T-helper 22 cell (primary cell): ENCODE data around the gene HEBP1.

ENCODE experiments used
- DNase-seq: peaks from one replicate; pipeline ENCODE4 v3.0.0-alpha.2; 2020; ENCODE audit warnings: low read depth

HEBP1 gene

DNA sequence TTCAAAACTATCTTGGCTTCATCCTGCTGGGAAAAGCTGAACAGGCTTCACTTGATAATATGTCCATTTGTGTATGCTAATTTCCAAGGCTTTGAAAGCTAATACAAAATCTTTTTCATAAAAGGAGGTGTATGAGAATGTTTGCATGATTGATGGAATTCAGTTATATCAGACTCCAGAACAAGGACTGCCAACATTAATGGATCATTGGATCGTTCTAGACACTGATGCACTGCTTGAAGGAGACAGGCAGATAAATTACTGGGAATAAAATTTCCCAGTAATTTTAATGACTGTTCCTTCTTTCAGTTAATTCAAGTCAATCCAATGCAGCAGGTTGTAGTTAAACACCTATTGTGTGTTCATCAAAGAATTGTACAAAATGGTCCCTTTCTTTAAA is 48.6 kb downstream of the HEBP1 start:
- no peak for DNase-seq

DNA sequence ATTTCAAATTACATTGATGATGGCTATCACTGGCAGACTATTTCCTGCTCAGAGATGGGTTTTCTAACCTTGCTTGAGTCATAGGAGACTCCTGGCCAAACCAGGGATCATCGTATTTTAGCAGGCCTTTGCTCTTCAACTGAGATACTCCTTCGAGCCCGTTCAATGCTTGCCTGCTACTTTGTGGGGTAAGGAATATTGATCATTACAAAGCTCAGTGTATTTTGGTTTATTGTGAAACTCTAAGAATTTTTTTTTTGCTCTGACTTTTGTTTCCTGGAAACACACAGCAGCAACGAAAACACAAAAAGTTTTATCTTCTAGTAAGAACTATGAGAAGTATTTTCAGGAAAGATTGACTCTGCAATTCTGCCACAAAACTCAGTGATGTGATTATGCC is 52.2 kb downstream of the HEBP1 start:
- DNase-seq: no peak

DNA sequence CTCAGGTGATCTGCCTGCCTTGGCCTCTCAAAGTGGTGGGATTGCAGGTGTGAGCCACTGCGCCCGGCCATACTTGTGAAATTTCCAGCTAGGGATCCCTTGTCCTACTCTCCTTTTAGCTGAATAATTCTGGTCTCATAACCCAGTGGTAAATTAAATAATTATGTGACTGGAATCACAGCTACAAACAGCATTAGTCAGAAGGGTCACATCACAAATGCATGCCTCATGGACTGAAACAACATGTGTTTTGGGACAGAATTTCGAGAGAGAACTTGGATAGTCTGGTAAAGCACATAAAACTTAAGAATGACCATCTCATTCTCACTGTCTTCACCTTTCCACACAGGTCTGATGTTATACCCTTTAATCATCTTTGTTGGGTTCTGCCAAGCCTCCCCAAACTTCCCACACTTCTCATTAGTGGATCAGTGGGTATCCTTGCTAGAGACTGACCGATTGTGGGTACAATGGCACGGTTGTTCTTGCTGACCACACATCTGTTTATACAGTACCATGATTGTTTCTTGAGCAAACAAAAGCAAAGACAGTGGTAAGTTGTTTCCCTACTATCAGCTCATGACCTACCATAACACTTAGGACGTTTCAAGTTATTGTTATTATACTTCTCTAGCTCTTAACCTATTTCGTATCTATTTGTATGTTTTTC is 53.2 kb downstream of the HEBP1 start:
- DNase-seq: no peak

DNA sequence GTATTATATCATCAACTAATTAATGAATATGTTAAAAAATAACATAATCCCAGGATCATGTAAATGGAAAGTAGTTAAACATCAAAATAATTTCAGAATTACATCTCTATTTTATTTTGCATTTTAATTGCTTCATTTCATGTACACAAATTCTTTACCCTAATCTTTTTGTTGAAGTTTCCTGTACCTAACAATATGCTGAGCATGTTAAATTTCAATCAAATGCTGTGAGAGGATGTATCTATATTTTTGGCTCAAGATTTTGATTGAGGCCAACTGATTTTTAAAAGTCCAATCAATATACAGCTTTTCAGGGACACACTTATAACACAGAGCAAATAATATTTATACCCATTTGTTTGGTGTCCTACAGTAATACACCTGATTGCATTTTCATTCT is 54.5 kb downstream of the HEBP1 start:
- DNase-seq: no peak

DNA sequence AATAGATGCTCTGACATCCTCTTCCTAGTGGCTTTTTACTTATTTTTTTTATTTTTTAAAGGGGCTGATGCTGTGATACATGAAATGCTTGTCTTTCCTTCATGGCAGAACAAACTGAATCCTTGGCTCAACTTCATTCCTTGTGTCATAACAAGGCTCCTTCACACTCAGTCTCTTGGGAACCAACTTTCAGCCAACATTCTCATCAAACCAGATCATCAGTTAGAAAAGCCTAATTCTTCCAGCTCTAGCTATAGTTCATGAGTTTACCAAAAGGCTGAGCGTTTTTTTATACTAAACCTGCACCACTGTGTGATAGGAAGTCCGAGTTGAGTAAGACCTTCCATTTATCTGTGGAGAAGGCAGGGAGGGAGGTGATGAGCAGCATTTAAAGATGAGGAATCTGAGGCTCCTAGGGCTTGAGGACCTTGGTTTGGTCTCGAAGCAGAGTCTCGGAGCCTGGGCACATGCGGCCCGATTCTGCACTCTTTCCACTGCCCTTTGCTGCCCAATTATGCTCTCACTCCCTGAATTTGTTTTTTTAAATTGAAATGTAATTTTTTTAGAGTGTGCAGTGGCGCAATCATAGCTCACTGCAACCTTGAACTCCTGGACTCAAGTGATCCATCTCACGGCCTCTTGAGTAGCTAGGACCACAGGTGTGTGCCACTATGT is 56.3 kb downstream of the HEBP1 start:
- DNase-seq: no peak

DNA sequence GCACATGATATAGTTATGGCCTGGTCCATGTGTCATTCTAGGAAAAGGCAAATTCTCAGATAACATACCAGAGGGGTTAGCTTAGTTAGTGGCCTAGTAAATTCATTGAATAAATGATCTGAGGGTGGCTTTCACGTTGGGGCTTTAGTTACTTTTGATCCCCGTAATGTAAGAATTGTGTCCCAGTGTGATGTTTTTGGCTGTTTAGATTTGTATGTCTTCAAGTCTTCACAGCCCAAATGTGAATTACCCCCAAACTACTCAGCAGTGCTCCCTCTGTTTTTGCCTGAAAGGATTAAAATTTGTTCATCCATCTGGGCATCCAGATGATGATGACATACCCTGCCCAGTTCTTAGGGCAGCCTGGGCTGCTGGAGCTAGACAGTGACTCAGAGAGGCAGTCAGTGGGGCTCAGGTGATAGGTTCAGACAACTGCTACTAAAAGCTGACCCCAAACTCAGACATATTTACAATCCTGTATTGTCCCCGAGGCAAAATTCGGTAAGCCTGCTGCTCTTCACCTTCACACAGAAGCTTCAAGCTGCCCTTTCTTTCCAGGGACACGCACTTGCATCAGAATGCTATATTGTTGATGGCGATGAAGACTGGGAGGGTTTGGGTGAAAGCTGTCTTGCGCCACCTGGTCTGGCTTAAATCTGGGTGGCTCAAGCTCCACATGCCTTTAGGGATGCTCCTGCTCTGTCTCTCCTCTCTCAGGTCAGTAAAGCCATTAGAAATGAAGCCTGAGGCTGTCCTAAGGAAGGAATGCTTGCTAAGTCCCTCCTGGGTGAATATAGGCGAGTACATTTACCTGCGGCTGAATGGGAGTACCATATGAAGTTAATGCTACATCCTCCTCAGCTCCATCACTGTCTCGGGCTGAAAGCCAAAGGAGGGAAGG is 58.4 kb downstream of the HEBP1 start:
- no peak for DNase-seq

DNA sequence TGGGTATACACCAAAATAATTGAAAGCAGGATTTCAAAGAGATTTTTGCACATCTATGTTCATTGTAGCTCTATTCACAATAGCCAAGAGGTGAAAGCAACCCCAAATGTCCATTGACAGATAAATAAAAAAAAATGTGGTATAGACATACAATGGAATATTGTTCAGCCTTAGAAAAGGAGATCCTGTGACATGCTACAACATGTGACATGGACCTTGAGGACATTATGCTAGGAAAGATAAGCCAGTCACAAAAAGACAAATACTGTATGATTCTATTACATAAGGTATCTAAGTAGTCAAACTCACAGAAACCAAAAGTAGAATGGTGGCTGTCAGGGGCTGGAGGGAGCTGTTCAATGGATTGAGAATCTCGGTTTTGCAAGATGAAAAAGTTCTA is 60.2 kb downstream of the HEBP1 start:
- DNase-seq: no peak

DNA sequence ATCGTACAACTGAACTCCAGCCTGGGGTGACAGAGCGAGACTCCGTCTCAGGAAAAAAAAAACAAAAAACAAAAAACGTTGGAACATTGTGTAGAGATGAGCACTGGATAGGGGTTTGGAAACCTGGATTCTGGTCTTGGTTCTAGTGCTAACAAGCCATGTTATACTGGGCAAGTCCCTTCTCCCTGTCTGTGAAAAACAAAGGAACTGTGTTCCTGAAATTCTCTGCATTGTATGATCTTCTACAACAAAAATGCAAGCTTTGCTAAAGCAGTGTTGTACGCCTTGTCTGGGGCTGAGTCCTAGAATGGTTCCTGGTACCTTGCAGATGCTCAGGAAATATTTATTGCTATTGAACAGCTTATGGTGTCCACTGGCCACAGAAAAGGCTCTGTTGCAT is 61.5 kb downstream of the HEBP1 start:
- no peak for DNase-seq

DNA sequence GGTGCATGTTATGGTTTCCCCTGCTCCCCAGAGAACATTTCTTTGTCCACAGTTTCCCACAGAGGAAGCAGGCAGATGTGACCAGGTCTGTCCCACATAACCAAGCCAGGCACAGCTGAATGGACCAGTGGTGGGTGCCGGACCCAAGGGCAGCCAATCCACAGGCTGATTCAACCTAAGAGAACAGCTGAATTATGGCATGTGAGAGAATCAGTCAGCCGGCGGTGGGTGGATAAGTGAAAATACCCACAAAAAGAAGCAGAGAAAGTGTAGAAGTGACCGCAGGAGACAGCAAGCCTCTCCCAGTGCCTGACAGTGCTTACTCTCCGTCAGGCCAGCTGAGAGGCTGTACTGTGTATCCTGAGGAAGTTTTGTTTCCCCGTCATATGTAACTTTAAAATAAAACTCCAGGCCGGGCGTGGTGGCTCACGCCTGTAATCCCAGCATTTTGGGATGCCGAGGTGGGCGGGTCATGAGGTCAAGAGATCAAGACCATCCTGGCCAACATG is 63.0 kb downstream of the HEBP1 start:
- no peak for DNase-seq

DNA sequence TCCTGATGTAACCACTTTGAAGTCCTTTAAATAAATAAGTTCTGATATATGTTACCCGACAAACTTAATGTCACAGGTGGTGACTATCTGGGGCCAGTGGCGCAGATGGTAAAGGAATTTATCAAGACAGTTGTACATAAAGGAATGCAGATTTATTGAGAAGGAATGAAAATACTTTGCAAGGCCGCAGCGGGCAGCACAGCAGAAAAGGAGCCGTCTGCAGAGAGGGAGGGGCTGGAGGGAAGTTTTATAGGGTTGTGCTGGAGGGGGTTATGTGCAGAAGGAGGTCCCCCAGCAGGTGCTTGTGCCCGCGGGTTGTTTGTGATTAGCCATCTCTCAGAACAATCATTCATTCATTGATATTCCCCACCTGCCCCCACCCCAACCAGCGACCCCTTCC is 65.5 kb downstream of the HEBP1 start:
- DNase-seq: no peak

DNA sequence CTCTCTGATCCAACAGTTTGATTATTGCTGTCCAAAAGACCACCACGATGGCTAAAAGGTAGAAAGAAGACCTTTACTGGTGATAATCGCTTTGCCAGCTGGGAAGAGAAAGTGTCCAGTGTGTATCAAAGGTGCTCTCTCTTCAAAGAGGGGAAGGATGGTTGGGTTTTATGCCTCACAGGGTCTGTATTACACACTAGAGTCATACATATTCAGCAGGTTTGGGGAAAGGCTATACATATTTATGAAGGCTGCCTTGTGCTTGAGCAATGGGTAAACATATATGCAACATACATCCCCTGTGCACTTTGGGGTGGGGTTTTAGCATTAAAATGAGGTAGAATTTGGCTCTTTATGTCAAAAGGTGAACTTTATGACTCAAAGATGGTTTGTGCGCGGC is 66.3 kb downstream of the HEBP1 start:
- DNase-seq: no peak

DNA sequence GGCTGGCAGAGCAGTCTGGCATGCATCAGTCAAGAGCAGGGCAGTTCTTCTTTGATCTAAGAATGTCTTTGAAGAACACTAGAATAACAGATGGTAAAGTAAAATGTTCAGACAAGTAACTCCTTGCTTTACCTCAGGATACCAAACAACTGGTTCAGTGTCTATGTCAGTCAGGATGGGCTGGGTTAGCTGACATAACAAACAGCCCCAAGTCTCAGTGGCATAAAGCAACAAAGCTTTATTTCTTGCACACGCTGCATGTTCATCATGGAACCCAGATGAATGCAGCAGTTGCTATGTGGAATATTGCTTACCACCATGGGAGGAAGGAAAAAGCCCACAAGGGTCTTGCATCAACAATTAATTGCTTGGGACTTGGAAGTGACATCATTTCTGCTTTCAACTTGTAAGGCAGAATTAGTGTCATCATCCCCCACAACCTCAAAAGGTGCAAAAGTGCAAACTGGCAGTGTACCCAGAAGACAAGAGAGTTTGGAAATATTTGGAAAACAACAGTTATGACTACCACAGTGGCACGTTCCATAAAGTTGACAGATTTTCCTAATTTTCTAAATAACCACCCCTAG is 69.3 kb downstream of the HEBP1 start:
- no peak for DNase-seq

DNA sequence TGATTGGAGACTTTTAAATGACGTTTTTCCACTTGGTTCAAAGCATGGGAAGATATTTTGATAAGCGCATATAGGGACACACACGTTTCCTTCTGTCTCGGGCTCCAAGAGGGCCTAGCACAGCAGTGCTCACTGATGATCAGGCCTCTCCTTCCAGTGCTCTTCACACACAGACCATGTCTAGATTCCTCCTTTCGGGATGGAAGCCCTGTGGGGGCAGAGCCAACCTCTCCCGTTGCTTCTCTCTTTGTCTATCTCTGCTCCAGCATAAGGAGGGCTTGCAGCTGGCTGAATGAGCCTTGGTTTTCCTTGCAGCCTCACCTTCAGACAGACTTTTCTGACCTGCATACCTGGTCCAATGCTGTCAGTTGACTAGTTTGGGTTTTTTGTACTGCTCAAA is 70.4 kb downstream of the HEBP1 start:
- DNase-seq: no peak

DNA sequence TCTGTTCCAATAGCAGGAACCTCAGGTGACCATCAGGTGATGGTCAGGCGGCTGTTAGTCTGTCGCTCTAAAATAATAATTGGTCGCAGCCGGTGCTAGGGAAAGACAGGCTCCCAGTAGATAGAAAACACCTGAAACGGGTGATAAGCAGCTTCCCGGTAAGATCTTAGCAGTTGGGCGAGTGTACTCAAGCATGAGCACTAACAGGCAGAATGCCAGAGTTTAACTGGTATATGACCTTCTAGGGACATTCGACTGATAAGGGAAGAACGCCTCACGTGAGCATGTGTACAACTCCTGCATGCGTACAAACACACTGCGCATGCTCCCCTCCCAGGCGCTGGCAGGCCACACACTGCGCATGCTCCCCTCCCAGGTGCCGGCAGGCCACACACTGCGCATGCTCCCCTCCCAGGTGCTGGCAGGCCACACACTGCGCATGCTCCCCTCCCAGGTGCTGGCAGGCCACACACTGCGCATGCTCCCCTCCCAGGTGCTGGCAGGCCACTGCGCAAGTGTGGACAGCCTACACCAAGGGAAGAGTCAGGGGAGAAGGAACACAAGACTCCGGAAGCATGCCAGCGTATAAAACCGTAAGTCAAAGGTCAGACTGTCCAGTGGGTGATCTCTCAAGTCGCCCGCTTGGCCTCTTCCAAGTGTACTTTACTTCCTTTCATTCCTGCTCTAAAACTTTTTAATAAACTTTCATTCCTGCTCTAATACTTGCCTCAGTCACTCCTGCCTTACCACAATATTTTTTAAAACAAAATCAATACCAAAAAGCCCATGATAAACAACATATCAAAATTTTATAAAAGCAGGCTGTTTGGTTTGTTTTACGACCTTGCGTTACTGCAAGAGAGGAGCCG is 72.6 kb downstream of the HEBP1 start:
- no peak for DNase-seq

DNA sequence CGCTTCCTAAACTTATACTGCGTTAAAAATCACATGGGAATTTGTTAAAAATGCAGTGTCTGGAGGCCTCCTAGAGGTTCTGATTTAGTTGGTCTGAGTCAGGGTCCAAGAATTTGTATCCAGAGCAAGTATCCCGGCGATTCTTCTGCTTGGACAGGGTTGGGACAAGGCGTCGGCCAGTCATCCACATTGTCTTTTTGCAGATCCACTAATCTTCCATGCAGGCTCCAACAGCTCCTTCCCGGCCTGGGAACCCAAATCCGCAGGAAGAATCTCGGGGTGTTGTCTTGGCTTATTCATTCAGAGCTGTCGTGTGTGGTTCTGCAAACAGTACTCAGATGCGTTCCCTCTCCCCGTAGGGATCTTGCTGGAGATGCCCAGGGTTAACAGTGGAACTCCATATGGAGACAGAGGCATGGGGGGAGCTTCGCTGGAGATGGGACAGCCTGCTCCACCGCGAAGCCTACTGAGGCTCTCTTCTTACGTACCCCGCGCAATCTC is 73.4 kb downstream of the HEBP1 start:
- no peak for DNase-seq

DNA sequence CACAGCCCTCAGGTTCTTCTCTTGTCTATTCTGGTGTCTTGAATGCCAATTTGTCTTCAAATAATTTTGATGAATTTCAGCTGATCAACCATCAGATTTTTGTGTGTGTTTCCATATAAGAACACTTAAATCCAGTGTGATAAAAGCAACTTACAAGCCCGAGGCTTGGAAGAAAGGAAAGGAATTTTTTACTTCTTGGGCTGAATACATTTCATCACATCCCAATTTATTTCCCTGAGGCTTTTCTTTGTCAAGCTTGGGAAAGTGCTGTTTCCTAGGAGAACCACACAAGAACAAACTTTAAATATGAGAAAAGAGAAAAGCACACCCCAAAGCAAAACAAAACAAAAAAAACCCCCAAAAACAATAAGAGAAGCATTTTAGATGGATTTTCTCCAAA is 74.7 kb downstream of the HEBP1 start:
- no peak for DNase-seq
